ENCODE measurements around the gene PTMA.
A peak's percentile ranks its signal among the peaks of the same experiment; 100 is the strongest.
"Not testable (repeated sequence)": the region's sequence is repeated elsewhere in the genome, so short reads cannot be mapped to it uniquely, and the experiment has no call there.

PTMA gene

GRCh38 chr2:231707927-231708772 lies at the start of gene PTMA:
Gene PTMA, plus strand, starts transcription at chr2:231708525. Its CDS starts 182 bp downstream, at chr2:231708707.
- TF ChIP-seq ZNF8 (CRISPR knock-in tag; IDR thresholded peaks at IDR 0.05), result no peak
- no peak for TF ChIP-seq POU6F1 (CRISPR knock-in tag; IDR thresholded peaks at IDR 0.05; ENCODE audit: borderline replicate concordance, low read depth)
- no peak for TF ChIP-seq ISL1 (CRISPR knock-in tag; IDR thresholded peaks at IDR 0.05)
- TF ChIP-seq OSR1 (CRISPR knock-in tag; IDR thresholded peaks at IDR 0.05), result no peak
- no peak for TF ChIP-seq TSHZ2 (CRISPR knock-in tag; IDR thresholded peaks at IDR 0.05)
- no peak for TF ChIP-seq PATZ1 (CRISPR knock-in tag; IDR thresholded peaks at IDR 0.05; ENCODE audit: borderline replicate concordance)
- no peak for TF ChIP-seq BACH2 (CRISPR knock-in tag; IDR thresholded peaks at IDR 0.05; ENCODE audit: borderline replicate concordance)
- TF ChIP-seq TCF4 (CRISPR knock-in tag; IDR thresholded peaks at IDR 0.05; ENCODE audit: borderline replicate concordance), result no peak
- no peak for TF ChIP-seq PPARA (CRISPR knock-in tag; IDR thresholded peaks at IDR 0.05; ENCODE audit: borderline replicate concordance)
- TF ChIP-seq CSDC2 (CRISPR knock-in tag; IDR thresholded peaks at IDR 0.05), result no peak
- no peak for TF ChIP-seq CREB5 (CRISPR knock-in tag; IDR thresholded peaks at IDR 0.05; ENCODE audit: low read depth)
- no peak for TF ChIP-seq ZFP3 (CRISPR knock-in tag; IDR thresholded peaks at IDR 0.05)
- TF ChIP-seq RARB (CRISPR knock-in tag; IDR thresholded peaks at IDR 0.05), result no peak
- ATAC-seq, result peak; percentile 72

- not testable (repeated sequence) for ATAC-seq
Observed at GRCh38 chr2:231660073-231660472, 48.3 kb upstream of the PTMA start.

GRCh38 chr2:231660860-231661259 lies 47.5 kb upstream of the PTMA start:
- ATAC-seq, result no peak
- TF ChIP-seq ESRRG (CRISPR knock-in tag; IDR thresholded peaks at IDR 0.05) (no peak), BACH2 (CRISPR knock-in tag; IDR thresholded peaks at IDR 0.05; ENCODE audit: borderline replicate concordance) (no peak), TOX (CRISPR knock-in tag; IDR thresholded peaks at IDR 0.05; ENCODE audit: borderline replicate concordance) (no peak), GLIS3 (CRISPR knock-in tag; IDR thresholded peaks at IDR 0.05) (no peak), TSHZ2 (CRISPR knock-in tag; IDR thresholded peaks at IDR 0.05) (no peak), ZFP30 (CRISPR knock-in tag; IDR thresholded peaks at IDR 0.05) (no peak), OSR1 (CRISPR knock-in tag; IDR thresholded peaks at IDR 0.05) (no peak), ISL1 (CRISPR knock-in tag; IDR thresholded peaks at IDR 0.05) (no peak), CSDC2 (CRISPR knock-in tag; IDR thresholded peaks at IDR 0.05) (no peak), TCF4 (CRISPR knock-in tag; IDR thresholded peaks at IDR 0.05; ENCODE audit: borderline replicate concordance) (no peak), ARNTL (CRISPR knock-in tag; IDR thresholded peaks at IDR 0.05; ENCODE audit: borderline replicate concordance, low read depth) (no peak), ZNF8 (CRISPR knock-in tag; IDR thresholded peaks at IDR 0.05) (no peak), CSRNP3 (CRISPR knock-in tag; IDR thresholded peaks at IDR 0.05) (no peak), CREB5 (CRISPR knock-in tag; IDR thresholded peaks at IDR 0.05; ENCODE audit: low read depth) (no peak), POU6F1 (CRISPR knock-in tag; IDR thresholded peaks at IDR 0.05; ENCODE audit: borderline replicate concordance, low read depth) (no peak), ZNF70 (CRISPR knock-in tag; IDR thresholded peaks at IDR 0.05) (no peak)
